Activated T-helper 1 cell treated with anti-CD3 and anti-CD28 coated beads, Interleukin-12 subunit alpha, Interleukin-12 subunit beta, Interleukin-2, Interleukin-4 antibody, amounts not matched to agents 30 ng/mL and 10 ng/mL and 1 ng/mL, durations not matched to agents 14 hours and 24 hours and 36 hours (primary cell): ENCODE data around the gene CEP112. TPM values are rescaled to one million over a fixed set of nuclear protein-coding genes. Genes with fewer than 3 reads are reported as not detected.
"Not testable (repeated sequence)": the region's sequence is repeated elsewhere in the genome, so short reads cannot be mapped to it uniquely, and the experiment has no call there.

Source experiments
- DNase-seq: peaks from one replicate; pipeline ENCODE4 v3.0.0; 2021; ENCODE audit warnings: low spot score
- H3K27ac Mint-ChIP-seq: one replicate; pipeline ENCODE4 v1.8.0; 2021; ENCODE audit warnings: mild to moderate bottlenecking, mixed read lengths
- H3K27me3 Mint-ChIP-seq: one replicate; pipeline ENCODE4 v1.8.0; 2022; ENCODE audit warnings: mild to moderate bottlenecking, moderate library complexity, mixed read lengths; ENCODE audit not compliant: insufficient read depth
- H3K36me3 Mint-ChIP-seq: one replicate; pipeline ENCODE4 v1.8.0; 2021; ENCODE audit warnings: low read depth, mixed read lengths
- H3K4me1 Mint-ChIP-seq: one replicate; pipeline ENCODE4 v1.8.0; 2021; ENCODE audit warnings: low read depth, mixed read lengths
- H3K4me3 Mint-ChIP-seq: one replicate; pipeline ENCODE4 v1.8.0; 2021; ENCODE audit warnings: mild to moderate bottlenecking, moderate library complexity, mixed read lengths
- H3K9me3 Mint-ChIP-seq: one replicate; pipeline ENCODE4 v1.8.0; 2021; ENCODE audit warnings: mixed read lengths
- intact Hi-C: fragments of 100-400 bp; cut with micrococcal nuclease; formaldehyde crosslinking; loops from one replicate; pipeline ENCODE4 v1.15.1; 2024
- total RNA-seq: library from RNA; stranded (reverse); gene quantifications from 2 replicates; pipeline ENCODE4 v1.2.3, GENCODE V29; 2022

Gene CEP112
- total RNA-seq, 1 donor from 2014 or later, result 1.7 TPM

DNA sequence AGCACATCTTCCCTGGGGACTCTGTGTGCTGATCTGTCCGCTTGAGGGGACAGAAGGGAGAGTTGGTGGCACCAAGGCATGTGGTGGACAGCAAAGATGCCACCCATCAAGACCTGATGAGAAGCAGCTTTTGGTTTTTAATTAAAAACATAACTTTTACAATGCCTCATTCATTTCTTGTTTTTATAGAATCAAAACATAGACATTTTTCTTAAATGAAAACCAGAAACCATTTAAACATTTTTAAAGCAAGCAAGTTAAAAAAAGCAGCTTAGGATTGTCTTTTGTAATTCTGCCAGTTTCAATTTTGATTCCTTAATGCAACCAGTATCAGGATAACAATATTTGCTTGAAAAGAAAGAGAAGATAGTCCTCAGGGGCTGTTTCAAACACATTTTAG, 506.8 kb downstream of the CEP112 start:
- Mint-ChIP-seq H3K27ac (no peak overlapping the region), H3K4me3 (no peak overlapping the region), H3K4me1 (no peaks in the 10 kb centered on the region), H3K36me3 (no peaks in the 10 kb centered on the region), H3K9me3 (no peaks in the 10 kb centered on the region), H3K27me3 (peaks cover 2% of the 10 kb centered on the region)
- intact Hi-C loops, result no loop called here
- no peak for DNase-seq

DNA sequence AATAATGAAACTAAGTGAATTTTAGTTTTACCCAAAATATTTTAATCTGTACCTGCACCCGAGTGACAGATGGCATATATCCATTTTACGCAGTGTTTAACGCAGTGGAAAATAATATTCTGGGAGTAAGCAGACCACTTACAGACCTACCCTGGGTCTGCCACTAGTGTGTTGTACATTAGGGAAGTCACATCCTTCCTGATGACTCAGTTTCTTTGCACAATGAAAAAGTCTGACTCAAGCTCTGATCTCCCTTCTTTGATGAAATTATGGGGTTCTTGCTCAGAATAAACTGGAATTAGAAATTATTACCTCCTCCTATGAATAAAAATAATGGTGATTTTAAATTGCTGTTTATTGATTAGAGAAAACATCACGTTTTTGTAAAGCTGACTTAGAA, 507.3 kb downstream of the CEP112 start:
- H3K27me3 Mint-ChIP-seq, result peaks cover 2% of the 10 kb centered on the region
- intact Hi-C loops, result no loop called here
- H3K36me3 Mint-ChIP-seq, result no peaks in the 10 kb centered on the region
- no peaks in the 10 kb centered on the region for H3K9me3 Mint-ChIP-seq
- DNase-seq, result no peak
- no peak overlapping the region for H3K4me3 Mint-ChIP-seq
- H3K4me1 Mint-ChIP-seq, result no peaks in the 10 kb centered on the region
- no peak overlapping the region for H3K27ac Mint-ChIP-seq

DNA sequence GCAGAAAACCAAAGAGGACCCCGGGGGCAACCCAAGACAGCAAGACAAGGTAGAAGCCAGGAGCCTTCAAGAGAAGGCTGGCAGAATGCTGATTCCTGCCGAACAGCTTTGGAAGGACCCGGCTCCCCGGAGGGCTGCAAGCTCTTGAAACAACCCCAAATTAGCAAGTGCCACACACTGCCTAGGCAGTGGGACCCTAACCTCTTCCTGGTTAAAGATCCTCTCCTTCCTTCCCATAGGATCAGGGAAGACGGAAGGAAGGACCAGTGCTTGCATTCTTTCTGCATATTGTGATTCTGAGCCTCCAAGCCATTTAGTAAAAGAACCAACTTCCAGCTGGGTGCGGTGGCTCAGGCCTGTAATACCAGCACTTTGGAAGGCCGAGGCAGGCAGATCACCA, 508.5 kb downstream of the CEP112 start:
- H3K27ac Mint-ChIP-seq, result no peak overlapping the region
- H3K27me3 Mint-ChIP-seq, result peaks cover 2% of the 10 kb centered on the region
- DNase-seq, result no peak
- H3K4me1 Mint-ChIP-seq, result no peaks in the 10 kb centered on the region
- no peaks in the 10 kb centered on the region for H3K9me3 Mint-ChIP-seq
- H3K4me3 Mint-ChIP-seq, result no peak overlapping the region
- intact Hi-C loops, result no loop called here
- no peaks in the 10 kb centered on the region for H3K36me3 Mint-ChIP-seq

DNA sequence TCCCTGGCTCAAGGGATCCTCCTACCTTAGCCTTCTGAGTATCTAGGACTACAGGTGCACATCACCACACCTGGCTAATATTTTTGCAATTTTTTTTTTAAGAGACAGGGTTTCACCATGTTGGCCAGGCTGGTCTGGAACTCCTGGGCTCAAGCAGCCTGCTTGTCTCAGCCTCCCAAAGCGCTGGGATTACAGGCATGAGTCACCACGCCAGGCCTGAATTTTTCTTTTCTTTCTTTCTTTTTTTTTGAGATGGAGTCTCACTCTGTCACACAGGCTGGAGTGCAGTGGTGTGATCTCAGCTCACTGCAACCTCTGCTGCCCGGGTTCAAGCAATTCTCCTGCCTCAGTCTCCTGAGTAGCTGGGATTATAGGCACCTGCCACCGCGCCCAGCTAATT, 510.2 kb downstream of the CEP112 start:
- intact Hi-C loops, H3K36me3 Mint-ChIP-seq, H3K4me1 Mint-ChIP-seq, H3K27ac Mint-ChIP-seq, H3K27me3 Mint-ChIP-seq, H3K9me3 Mint-ChIP-seq, DNase-seq, H3K4me3 Mint-ChIP-seq: not testable (repeated sequence)

DNA sequence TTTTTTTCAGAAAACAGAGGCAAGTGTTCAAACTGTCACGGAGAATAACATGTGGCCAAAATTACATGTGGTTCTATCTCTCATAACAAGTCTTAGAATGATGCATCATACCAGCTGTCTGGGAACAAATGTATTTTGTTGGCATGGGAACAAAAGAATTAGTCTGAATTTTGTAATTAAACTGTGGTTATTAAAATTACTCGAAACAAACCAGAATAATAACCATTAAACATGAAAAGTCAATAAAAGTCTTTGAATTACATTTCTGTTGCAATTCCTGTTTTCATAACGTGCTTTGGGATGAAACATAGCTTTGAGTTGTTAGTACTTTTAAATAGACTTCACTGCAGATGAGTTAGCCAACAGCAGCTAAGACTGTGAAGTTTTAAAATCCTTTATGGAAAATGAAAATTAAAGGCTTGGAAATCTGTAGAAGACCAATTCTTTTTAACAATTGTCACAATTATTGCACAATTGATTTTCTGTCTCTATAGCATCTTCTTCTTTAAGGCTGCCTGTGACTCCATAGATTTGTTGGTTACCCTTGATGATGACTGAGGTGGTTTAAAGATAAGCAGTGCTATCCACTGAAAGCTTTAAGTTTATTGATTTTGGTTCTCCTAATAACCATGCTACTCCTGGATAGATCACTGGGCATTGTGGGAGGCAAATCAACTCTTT, 512.6 kb downstream of the CEP112 start:
- no peak for DNase-seq
- no peak overlapping the region for H3K4me3 Mint-ChIP-seq
- H3K9me3 Mint-ChIP-seq, result no peaks in the 10 kb centered on the region
- no peaks in the 10 kb centered on the region for H3K36me3 Mint-ChIP-seq
- no peaks in the 10 kb centered on the region for H3K27me3 Mint-ChIP-seq
- H3K27ac Mint-ChIP-seq, result no peak overlapping the region
- H3K4me1 Mint-ChIP-seq, result no peaks in the 10 kb centered on the region
- intact Hi-C loops, result no loop called here

DNA sequence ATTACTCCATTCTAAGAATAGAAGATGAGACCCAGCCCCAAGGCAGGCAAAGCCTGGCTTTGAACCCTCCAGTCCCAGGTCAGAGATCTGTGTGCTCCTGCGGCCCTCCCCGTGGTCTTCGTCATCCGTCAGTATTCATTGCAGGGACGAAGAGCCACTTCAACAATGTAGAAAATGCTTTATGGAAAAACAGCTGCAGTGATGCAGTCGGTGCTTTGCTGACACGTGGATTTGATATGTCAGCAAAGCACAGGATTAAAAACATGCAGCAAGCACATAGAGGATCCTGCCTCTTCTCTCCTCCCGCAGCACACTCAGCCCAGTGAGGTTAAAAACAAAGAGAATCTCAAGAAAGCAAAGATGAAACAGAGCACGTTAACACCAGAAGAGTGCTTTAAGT, 513.4 kb downstream of the CEP112 start:
- Mint-ChIP-seq H3K4me3 (no peak overlapping the region), H3K27ac (no peak overlapping the region), H3K4me1 (no peaks in the 10 kb centered on the region), H3K9me3 (no peaks in the 10 kb centered on the region), H3K27me3 (no peaks in the 10 kb centered on the region), H3K36me3 (no peaks in the 10 kb centered on the region)
- no peak for DNase-seq
- intact Hi-C loops, result no loop called here

DNA sequence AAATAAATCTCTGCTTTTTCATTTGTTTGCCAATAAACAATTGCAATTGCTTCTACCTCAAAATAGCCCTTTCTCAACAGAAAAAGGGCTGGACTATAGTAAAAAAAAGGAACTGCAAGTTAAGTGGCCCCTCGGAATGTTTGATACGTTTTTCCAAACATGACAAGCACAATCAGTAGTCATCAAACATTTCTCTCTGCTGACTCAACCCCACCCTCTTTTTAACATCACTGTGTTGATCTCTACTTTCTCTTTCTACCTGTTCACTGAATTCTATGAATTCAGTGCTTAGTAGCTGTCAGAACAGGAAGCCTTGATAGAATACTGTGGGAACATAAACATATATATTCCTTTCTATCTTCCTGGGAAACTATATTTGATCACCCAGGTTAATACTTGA, 514.0 kb downstream of the CEP112 start:
- H3K36me3 Mint-ChIP-seq, result no peaks in the 10 kb centered on the region
- H3K4me3 Mint-ChIP-seq, result no peak overlapping the region
- DNase-seq, result no peak
- H3K27me3 Mint-ChIP-seq, result no peaks in the 10 kb centered on the region
- H3K4me1 Mint-ChIP-seq, result no peaks in the 10 kb centered on the region
- intact Hi-C loops, result no loop called here
- H3K9me3 Mint-ChIP-seq, result no peaks in the 10 kb centered on the region
- no peak overlapping the region for H3K27ac Mint-ChIP-seq

DNA sequence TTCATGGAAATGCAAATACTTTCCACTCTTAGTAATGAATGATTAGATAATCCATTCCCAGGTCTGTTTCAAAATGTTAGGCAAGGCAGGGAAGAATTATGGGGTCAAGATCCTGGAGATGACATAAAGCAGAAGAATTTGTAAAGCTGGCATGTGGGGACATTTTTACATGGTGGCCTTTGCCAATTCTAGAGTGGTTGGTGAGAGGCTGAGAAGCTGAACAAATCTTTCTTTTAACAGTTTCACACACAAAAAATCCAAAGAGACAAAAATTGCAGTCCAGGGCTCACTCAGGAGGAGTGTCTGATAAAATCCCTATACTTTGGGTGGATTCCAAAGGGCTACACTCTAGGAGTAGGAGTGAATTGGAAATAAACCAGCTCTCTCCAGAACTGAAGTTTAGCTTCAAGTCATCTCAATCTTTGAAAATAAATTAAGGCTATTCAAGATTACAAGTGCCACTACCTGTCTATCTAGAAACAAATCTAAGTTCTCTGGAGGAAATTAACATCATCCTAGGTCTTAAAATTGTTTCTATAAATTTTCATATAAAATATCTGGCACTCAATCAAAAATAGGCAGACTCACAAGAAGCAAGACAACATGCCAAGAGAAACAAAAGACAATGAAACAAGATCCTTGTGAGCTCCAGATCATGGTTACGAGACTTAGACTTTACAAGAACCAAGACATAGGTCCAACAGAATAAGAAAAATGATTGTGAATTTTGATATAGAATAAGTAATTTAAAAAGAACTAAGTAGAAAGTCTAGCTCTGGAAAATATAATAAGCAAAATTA, 517.5 kb downstream of the CEP112 start:
- H3K27ac Mint-ChIP-seq, result no peak overlapping the region
- H3K9me3 Mint-ChIP-seq, result no peaks in the 10 kb centered on the region
- intact Hi-C loops, result no loop called here
- H3K27me3 Mint-ChIP-seq, result no peaks in the 10 kb centered on the region
- H3K4me1 Mint-ChIP-seq, result no peaks in the 10 kb centered on the region
- no peaks in the 10 kb centered on the region for H3K36me3 Mint-ChIP-seq
- DNase-seq, result no peak
- no peak overlapping the region for H3K4me3 Mint-ChIP-seq

DNA sequence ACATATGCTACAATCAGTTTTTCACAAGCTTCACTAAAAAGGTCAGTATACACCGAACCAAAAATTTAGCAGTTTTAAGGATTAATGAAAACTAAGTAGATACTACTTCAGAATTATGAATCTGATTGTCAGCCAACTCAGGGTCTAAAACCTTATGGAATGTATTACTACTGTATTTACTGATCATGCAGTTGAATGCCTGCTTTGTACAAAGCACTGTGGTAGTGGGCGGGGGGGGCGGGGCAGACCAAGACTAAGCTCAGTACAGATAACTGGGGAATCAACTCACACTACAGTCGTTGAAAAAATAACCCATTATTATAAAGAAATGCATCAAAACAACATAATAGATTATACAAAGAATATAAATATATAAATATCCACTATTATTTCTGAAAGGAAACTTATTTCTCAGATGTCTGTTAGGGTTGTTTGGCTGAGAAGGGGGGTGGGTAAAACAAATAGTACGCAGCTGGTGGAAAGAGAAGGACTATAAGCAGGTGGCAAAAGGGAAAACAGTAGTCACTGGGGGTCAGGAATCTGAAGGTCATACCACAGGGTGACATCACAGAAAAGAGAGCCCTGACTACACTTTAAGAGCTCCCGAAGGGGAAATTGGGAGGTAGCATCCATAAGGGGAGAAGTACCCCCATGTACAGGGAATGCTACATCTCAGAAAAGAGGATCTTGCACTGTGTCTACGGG, 521.1 kb downstream of the CEP112 start:
- Mint-ChIP-seq H3K4me1 (no peaks in the 10 kb centered on the region), H3K9me3 (no peaks in the 10 kb centered on the region), H3K27me3 (no peaks in the 10 kb centered on the region), H3K27ac (no peak overlapping the region), H3K36me3 (no peaks in the 10 kb centered on the region), H3K4me3 (no peak overlapping the region)
- intact Hi-C loops, result no loop called here
- no peak for DNase-seq

DNA sequence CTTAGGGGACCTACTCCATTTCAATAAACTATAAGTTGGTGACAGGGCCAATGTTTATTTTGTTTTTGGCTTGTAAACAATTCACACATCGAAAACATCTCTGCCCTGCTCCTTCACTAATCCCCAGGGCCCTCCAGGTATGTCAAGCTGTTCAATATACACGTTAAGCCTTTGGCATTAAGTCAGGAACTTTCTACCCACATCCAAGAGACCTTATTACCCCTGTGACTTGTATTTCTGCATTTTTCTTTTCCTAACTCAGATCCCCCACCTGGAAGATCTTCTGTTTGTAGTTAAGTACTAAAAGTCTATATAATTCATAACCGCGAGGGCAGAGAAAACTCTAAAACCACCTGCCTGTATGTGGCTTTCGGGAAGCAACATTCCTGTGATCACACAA, 523.7 kb downstream of the CEP112 start:
- DNase-seq, result no peak
- Mint-ChIP-seq H3K27ac (no peak overlapping the region), H3K9me3 (no peaks in the 10 kb centered on the region), H3K4me1 (no peaks in the 10 kb centered on the region), H3K36me3 (no peaks in the 10 kb centered on the region), H3K27me3 (no peaks in the 10 kb centered on the region), H3K4me3 (no peak overlapping the region)
- intact Hi-C loops, result no loop called here

DNA sequence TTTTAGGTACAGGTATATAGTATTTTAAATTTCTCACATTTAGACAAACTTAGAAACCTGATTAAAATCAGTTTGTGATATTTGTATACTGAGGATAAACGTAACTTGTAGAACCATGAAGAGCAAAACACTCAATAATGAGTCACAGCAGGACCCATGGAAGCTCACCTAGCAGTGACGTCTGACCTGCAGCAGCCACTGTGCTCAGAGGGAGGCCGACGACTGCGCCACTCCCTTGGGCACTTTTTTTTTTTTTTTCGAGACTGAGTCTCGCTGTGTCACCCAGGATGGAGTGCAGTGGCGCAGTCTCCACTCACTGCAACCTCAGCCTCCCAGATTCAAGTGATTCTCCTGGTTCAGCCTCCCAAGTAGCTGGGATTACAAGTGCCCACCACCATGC, 524.3 kb downstream of the CEP112 start:
- H3K9me3 Mint-ChIP-seq, result no peaks in the 10 kb centered on the region
- no peak overlapping the region for H3K4me3 Mint-ChIP-seq
- no peak overlapping the region for H3K27ac Mint-ChIP-seq
- DNase-seq, result no peak
- no peaks in the 10 kb centered on the region for H3K36me3 Mint-ChIP-seq
- intact Hi-C loops, result no loop called here
- H3K27me3 Mint-ChIP-seq, result no peaks in the 10 kb centered on the region
- H3K4me1 Mint-ChIP-seq, result no peaks in the 10 kb centered on the region

DNA sequence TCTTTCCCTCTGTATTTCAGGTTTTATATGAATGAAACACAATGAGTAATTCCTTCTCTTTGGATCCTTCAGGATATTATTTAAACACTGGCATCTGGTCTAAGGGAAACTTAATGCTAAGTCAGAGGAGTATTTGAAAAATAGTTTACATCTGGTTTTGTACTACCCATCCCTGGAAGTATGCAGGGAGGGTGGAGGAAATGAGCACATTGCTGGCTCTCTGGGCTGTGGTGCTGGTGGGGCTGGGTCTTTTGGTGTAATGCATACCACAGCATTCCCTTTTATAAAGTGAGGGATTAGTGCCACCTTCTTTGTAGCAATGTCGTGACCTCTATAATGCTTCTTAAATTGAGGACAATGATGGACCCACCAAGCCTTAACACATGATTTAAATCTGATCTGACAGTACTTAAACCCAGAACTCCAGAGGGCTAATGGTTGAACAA, 525.0 kb downstream of the CEP112 start:
- no peak overlapping the region for H3K27ac Mint-ChIP-seq
- H3K36me3 Mint-ChIP-seq, result no peaks in the 10 kb centered on the region
- H3K4me3 Mint-ChIP-seq, result no peak overlapping the region
- H3K9me3 Mint-ChIP-seq, result no peaks in the 10 kb centered on the region
- no peaks in the 10 kb centered on the region for H3K27me3 Mint-ChIP-seq
- H3K4me1 Mint-ChIP-seq, result no peaks in the 10 kb centered on the region
- intact Hi-C loops, result no loop called here
- DNase-seq, result no peak

DNA sequence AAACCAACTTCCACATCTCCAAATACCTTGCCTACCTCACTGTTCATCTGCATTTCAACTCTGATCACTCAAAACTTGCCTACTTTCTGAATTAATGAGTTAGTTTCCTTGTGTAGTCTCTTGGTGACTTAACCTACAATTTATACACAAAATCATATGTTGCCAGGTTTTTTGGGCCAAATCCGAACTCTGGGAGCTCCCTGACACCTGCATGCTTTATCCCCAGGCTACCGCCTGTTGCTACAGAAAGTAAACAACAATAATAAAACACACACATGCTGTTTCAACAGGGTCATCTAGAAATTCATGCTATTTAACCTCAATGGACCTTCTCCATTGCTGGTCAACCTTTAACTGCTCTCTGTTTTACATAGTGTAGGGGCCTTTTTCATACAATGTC, 526.0 kb downstream of the CEP112 start:
- Mint-ChIP-seq H3K4me3 (no peak overlapping the region), H3K36me3 (no peaks in the 10 kb centered on the region), H3K27me3 (no peaks in the 10 kb centered on the region), H3K9me3 (no peaks in the 10 kb centered on the region), H3K27ac (no peak overlapping the region), H3K4me1 (no peaks in the 10 kb centered on the region)
- intact Hi-C loops, result no loop called here
- no peak for DNase-seq
